KBM-7 (cell line): ENCODE data around the gene BEAN1.
"Not testable (repeated sequence)": the region's sequence is repeated elsewhere in the genome, so short reads cannot be mapped to it uniquely, and the experiment has no call there.

Experiments
- DNase-seq: peaks from one replicate; pipeline ENCODE4 v3.0.0-alpha.2; 2015
- in situ Hi-C: fragments of 300-500 bp; cut with MboI; formaldehyde crosslinking; loops from 2 replicates; pipeline ENCODE4 v1.14.3; 2020; ENCODE audit warnings: low sequenced_read_pairs, low pct_unique_long_range_greater_than_20kb, mixed read lengths

Gene BEAN1

DNA sequence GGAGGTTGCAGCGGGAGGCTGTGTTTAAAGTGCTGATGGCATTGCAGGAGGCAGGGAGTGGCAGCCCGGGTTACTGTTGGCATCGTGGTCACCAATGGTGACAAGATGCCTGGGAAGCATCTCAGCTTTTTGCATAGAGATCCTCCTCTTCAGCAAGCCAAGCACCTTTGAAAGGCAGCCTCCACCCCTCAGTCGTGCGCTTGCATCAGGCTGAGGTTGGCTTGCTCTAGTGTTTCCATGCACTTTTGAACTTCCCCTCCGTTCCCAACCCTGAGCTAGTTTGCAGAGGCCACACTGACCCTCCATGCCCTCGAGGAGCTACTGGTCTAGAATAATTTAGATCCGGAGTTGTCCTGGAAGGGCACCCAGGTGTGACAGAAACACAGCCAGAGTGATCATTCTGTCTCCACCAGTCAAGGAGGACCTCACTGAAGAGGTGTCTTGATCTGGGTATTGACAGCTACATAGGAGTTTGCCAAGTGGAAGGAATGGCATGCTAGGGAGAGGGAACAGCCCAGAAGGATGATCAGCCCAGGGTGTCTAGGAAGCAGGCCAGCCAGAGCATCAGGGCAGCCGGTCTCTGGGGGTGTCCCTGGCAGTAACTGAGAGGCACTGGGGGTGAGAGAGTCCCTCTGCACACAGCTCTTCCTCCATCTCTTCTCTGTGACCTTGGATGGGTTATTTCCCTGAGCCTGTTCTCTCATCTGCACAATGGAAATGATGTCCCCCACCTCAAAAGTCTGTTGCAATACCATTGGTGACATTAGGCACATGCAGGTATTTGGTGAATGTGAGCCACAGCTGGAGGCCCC lies 7.7 kb downstream of the BEAN1 start:
- in situ Hi-C loops, result no loop called here
- DNase-seq, result no peak

DNA sequence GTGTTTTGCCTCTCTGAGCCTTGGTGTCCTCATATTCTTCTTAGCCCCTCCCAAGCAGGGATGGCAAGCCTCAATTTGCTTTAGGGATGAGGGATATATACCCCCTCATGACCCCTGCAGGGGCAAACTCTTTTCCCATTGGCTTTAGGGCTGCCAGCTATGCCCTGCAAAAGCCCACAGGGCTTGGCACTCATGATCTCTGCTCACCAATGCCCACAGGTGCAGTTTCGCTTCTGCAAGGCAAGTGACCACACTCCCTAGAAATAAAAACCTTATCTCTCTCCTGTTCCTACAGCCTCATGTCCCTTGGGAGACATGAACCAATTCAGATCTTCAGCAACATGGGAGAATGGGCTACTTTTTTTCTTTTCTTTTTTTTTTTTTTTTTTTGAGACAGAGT lies 8.8 kb downstream of the BEAN1 start:
- DNase-seq, result no peak
- in situ Hi-C loops, result no loop called here

DNA sequence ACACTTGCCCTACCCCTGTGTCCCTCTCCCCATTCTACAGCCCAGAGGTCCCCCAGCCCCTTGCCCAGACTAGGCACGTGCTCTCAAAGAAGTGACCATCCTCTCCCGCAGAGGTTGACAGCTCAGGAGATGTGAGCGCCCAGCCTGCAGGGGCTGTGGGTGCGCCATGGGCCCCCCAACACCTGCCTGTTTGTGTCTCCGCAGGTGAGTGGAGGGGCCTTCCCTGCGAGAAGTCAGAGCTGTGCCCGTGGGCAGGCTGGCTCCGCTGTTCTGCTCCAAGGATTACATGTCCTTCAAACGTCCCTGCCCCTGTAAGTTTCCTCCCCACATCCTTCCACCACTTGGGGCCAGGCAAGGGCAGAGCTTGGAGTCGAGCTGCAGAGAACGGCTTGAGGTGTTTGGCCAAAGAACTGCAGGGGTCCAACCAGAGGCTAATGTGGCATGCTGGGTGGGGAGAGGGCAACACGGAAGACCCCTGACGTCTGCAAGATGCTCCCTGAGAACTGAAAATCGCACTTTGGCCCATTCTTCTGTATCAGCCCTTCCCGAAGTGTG lies 10.4 kb downstream of the BEAN1 start:
- in situ Hi-C loops, result no loop called here
- DNase-seq, result no peak

DNA sequence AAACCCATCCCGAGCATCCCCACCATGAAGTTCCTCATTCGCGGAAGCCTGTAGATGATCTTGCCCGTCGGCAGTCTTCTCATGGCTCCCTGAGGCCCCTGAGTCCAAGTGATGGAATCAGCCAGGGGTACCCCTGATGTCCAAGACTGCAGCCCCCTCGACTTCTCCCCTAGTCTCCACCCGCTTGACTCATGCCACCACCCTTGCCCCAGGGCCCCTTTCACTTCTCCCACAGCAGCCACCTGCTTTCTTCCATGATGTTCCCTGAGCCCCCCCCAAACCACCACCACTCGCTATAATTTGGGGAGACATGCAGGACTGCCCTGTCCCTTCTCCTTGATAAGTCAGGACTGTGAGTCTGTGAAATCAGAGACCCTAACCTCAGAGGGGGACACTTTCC lies 11.4 kb downstream of the BEAN1 start:
- in situ Hi-C loops, result no loop called here
- DNase-seq, result no peak

DNA sequence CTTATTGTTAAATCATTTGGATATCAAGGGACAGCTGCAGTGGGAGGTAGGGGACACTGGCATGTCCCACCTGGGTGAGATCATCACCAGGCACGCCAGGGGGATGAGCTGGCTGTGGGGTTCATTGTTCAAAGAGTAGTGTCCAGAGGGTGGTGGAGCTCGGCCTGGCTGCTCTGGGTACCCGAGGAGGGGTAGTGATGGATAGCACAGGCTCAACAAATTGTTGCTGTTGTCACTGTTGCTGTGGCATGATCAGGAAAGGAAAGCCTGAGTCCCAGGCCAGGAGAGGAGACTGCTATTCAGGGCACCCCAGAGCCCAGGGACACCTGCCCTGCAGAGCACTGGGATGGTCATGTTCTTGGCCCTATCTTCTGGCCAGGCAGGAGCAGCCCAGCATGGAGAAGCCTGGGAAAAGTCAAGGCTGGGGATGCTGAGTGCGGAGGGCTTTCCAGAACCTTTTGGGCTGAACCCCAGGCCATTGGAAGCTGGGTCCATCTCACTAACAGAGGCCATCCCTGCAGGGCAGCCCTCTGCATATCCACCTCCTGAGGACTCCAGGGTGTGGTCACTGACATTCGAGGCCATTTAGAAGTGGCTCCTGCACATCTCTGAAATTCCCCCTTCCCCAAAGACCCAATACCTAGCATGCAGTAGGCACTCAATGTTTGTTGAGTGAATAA lies 12.1 kb downstream of the BEAN1 start:
- in situ Hi-C loops, result no loop called here
- no peak for DNase-seq

DNA sequence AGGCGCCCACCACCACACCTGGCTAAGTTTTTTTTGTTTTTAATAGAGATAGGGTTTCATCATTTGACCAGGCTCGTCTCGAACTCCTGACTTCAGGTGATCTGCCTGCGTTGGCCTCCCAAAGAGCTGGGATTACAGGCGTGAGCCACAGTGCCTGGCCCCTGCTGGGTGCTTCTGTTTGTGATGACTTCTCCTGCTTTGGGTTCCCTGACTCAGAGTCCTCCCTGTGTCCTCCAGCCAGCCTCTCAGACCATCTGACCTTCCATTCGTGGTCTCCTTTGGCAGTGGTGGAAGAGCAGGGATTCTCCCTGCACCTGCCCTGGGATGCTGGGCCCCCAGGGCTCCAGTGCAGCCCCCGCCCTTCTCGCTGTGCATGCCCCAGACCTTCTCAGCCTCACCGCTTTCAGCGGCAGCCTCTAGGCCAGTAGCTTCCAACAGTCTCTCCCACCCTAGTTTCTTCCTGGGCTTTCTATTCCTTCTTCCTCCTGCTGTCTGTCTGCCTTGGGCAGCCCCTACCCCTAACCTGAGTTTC lies 13.2 kb downstream of the BEAN1 start:
- in situ Hi-C loops, result no loop called here
- no peak for DNase-seq

DNA sequence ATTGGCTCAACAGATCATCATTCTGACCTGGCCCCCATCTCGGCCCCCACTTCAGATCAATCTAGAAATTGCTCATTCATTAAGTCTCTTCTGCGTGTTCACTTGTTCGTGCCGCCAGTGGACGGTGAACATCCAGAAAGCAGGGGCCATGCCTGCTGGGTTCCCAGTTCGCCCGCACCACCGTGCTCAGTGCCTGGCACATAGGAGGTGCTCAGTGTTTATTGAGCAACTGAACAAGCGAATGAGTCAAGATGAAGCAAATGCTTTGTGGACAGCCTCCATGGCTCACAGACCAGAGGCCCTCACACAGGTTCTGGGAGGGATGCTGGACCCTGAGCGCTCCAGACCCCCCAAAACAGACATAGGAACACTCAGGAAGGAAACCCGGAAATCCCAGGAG lies 13.9 kb downstream of the BEAN1 start:
- no peak for DNase-seq
- in situ Hi-C loops, result no loop called here

DNA sequence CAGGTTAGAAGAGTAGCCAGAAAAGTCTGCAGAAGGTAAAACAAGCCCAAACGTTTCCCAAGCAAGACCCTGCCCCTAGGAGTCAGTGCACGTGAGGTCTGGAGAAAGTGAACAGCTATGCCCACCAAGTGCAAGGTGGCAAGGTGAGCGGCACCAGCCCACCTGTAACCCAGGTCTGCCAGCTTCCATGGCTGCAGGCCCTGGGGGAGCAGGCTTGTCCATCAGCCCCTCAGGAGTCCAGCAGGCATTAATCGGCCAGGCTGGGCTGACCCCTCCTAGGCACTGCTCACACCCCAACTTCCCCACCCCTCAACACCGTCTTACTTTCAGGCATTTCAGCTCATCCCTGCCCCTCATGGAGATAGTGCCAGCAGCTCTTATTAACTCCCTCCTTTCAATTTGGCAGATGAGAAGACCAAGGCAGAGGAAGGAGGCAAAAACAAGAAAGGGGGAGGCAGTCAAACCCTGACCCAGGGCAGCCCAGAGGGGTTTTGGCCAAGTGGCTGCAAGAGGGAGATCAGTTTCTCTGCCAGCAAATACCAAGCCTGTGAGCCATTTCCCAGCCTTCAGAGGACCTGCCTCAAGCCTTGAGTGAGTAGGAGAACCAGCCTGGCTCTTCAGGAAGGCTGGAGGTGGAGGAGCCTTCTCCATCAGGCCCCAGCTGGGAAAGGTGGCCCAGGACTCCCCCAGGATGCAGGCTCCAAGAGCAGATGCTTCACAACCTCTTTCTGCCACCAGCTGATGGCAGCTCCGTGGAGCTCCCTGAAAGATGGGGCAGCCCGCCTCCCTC lies 14.7 kb downstream of the BEAN1 start:
- in situ Hi-C loops, result no loop called here
- no peak for DNase-seq

DNA sequence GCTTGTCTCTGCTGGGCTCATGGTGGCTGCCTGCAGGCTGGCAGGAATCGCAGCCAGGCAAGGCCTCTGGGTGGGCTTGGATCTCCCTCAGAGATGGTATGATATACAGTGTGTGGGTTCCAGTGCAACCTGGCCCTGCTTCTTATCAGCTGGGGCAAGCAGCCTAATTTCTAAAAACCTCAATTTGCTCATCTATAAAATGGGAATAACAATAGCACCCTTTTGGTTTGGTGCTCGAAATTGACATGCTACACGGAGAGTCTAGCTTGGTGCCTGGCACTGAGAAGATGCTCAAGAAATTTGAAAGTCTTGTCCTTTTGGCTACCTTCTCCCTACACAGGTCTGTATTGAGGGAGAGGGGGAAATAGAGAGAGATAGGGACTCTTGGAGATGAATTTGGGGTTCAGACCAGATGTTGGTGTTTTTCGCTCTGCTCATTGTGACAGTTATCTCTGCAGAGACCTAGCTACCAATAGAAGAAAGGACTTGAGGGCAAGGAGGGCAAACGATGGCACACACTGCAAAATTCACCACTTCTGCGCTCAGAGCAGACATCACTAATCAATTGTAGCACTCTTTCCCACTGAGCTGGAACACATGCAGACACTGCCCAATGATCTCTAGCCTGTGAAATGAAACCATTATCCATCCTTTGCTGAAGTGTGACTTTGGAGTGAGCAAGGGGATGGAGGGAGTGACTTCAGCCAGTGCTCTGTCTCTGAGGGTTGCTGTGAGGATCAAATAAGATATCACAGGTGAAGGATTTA lies 15.6 kb downstream of the BEAN1 start:
- in situ Hi-C loops, result no loop called here
- DNase-seq, result no peak

DNA sequence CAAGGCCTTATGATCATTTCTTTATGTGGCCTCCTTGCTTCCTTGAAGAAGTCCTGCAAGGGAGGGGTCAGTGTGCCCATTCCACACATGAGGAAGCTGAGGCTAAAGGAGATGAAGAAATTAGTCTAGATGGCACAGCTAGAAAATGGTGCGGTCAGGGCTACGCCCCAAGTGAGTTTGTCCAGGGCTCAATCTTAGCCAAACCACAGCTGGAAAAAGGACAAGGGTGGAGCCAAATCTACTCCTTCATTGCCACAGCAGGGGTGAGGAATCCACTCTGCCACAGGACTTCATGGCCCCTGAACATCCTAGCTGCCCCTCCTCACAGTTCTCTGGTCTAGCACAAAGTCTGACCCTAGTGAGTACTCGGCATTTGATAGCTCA lies 16.2 kb downstream of the BEAN1 start:
- DNase-seq, result no peak
- in situ Hi-C loops, result no loop called here

DNA sequence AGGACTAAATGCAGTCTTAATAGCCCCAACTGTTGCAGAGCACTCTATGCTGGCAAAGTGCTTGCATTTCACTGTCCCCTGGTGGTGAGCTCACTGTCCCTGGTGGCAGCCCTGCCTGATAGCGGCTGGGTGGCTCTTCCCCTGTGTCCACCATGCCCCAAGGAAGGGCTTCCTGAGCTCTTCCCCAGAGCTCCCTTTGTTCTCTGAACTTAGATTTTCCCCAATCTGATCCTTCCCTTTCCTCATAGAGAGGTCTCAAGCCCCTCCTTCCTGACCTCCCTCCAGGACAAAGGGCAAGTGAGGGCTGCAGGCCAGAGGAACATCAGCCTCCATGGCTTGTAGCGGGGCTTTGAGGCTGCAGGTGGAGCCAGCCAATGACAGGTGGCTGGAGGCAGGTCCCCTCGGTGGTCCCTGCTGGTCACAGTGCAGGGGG lies 17.0 kb downstream of the BEAN1 start:
- no peak for DNase-seq
- in situ Hi-C loops, result no loop called here

DNA sequence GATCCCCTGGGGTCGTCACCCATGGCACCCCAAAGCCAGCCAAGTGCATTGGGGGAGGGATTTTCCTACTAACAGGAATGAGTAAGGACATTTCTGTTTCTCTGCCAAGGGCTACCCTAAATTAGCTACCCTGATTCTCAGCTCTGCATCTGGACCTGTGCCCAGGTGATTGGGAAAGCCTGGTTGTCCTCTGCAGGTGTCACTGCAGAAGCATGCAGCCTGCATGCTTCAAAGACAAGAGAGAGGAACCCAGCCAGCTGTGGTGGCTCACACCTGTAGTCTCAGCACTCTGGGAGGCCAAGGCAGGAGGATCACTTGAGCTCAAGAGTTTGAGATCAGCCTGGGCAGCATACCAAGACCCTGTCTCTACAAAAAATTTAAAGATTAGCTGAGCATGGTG lies 19.6 kb downstream of the BEAN1 start:
- no peak for DNase-seq
- in situ Hi-C loops, result no loop called here

DNA sequence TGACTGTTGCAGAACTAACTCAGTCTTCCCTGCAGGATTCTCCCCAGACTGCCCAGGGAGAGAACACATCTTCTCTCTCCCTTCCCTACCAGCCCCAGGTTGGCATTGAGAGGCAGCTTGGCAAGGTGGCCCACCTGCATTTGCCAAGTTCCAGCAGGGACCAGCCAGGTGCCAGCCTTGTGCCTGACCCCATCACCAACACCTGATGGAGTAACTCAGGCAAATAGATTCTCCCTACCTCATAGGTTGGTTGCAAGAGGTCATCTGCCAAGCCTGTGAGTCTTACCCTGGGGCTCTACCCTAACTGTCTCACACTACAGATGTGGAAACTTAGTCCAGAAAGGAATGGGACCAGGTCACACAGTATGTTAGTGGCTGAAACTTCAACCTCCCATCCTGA lies 20.4 kb downstream of the BEAN1 start:
- in situ Hi-C loops, result no loop called here
- DNase-seq, result no peak

DNA sequence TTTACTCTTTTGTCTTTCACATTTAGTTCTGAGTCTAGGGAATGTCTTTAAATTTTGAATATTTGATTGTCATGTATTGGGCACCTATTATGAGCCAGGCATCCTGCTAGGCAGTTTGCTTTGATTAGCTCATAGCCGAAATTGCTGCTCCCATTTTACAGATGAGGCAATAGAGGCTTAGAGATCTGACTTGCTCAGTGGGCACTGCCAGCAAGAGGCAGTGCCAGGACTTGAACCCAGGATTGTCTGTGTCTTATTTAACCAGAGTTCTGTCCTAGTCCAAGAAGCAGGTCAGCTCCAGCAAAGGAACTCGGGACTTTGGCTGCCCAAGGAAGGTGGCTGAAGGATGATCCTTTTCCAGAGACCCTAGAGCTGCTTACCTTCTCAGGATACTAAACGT lies 24.5 kb downstream of the BEAN1 start:
- DNase-seq, result no peak
- in situ Hi-C loops, result no loop called here

DNA sequence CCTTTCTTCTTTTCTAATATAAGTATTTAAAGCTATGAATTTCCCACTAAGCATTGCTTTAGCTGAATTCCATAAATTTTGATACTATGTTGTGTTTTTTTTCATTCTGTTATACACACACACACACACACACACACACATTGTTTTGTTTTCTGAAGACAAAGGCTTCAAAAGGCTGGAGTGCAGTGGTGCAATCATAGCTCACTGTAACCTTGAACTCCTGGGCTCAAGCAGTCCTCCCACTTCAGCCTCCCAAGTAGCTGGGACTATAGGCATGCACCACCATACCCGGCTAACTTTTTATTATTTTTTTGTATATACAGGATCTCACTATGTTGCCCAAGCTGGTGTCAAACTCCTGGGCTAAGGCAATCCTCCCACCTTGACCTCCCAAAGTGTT lies 26.1 kb downstream of the BEAN1 start:
- in situ Hi-C loops, DNase-seq: not testable (repeated sequence)

DNA sequence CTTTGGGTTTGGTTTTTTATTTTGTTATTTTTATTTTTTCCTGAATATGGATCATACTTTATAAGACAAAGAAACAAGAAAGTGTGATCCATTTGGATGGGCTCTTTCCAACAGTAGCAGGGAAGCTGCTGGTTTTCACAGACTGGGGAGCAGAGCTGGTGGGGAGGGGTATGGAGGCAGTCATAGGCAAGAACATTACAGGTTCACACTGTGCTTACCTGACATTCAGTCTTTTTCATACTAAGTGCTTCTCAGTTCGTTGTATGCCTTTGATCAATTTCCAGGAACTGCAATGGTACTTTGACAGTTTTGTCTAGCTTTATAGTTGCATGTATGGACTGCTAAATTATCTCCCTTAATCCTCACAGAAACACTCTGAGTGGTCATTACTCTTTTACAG lies 27.7 kb downstream of the BEAN1 start:
- in situ Hi-C loops, result no loop called here
- no peak for DNase-seq

DNA sequence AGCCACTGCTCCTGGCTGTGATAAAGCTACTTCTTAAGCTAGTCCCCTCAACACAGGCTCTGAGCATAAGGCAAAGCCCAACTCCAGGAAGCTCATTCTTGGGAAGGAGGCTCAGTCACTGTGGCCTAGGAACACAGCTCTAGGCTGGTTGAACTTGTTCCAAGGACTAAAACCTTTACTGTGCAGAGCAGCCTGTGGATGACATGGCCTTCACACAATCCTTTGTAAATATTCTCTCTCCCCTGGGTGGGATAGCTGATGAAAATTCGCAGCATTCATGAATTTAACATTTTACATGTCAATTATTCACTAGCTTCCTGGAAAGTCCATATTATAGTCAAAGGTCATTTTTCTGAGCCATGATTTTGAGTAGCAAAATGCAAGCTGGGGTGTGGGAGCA lies 28.9 kb downstream of the BEAN1 start:
- in situ Hi-C loops, result no loop called here
- DNase-seq, result no peak

DNA sequence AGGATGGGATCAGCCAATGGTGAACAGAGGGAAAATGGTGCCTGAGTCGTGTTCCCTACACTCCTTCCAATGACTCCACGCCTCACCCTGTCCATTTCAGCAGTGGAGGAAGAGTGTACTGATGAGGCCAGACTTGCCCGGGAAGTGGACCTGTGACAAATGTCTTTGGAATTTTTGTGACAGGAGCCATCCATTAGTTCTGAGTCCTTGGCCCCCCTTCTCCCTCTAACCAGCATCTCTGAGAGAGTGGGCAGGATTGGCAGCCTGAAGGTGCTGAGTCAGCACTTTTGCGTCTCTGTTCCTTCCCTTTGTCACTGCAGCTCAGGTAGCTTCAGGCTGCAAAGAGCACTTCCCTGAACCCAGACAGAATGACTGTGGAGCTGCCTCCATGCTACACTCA lies 30.8 kb downstream of the BEAN1 start:
- in situ Hi-C loops, result no loop called here
- DNase-seq, result no peak

DNA sequence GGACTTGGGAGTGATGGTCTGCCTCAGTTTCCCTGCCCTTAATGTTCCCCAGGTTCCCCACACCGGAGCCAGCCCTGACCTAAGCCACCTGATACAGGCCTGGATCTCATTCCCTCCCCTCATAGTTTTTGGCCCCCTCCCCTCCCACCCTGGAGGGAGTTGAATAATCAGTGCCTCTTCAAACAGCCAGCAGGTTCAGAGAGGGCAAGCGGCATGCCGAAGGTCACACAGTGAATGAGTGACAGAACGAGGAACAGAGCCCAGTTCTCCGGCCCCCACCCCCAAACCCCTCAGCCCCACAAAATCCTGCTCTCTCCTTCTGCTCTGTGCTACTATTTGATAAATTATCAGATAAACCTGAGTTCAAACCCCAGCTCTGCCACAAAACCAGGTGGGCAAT lies 31.2 kb downstream of the BEAN1 start:
- in situ Hi-C loops, result no loop called here

More for the DNA sequence above, 31.2 kb downstream of the BEAN1 start:
- DNase-seq, result no peak
